Endothelial cell of umbilical vein (primary cell): ENCODE measurements around the gene RPS19. TPM values are rescaled to one million over a fixed set of nuclear protein-coding genes. Genes with fewer than 3 reads are reported as not detected.
"Not testable (repeated sequence)": the region's sequence is repeated elsewhere in the genome, so short reads cannot be mapped to it uniquely, and the experiment has no call there.

Experiments used
- BruUV-seq: library from RNA; stranded (reverse); fragments of 400-500 nt; replicated peaks from 2 replicates; lab custom pipeline; 2021; lab: Mats Ljungman, UMichigan
- CTCF ChIA-PET: fragments of 300-600, 350-600 bp; sonication (Branson Sonifier 250); formaldehyde crosslinking; loops from one replicate; lab custom pipeline; 2021; ENCODE audit warnings: antibody characterized with exemption, inconsistent platforms; lab: Charles Lee
- POLR2A ChIA-PET: fragments of 300-600, 350-600 bp; sonication (Branson Sonifier 250); formaldehyde crosslinking; loops from one replicate; lab custom pipeline; 2021; ENCODE audit warnings: antibody characterized with exemption, inconsistent platforms; lab: Charles Lee
- DNase-seq: peaks from one replicate; pipeline ENCODE4 v3.0.0-alpha.2; 2011; ENCODE audit warnings: low read depth, low spot score
- FAIRE-seq: peaks from 2 replicates; lab custom pipeline; 2011; peaks lifted over from hg19 to GRCh38; lab: Jason Lieb, UNC
- H2AFZ ChIP-seq: 2 replicates; pipeline ENCODE4 v1.6.0; 2012; ENCODE audit warnings: low read depth, low read length, control low read depth, inconsistent platforms
- H3K27ac ChIP-seq: 2 replicates; pipeline ENCODE4 v1.5.1; 2011; ENCODE audit warnings: low read depth, mild to moderate bottlenecking, control low read depth, low read length, moderate library complexity; ENCODE audit not compliant: insufficient read depth
- H3K27me3 ChIP-seq, 2 experiments: 2 replicates each; pipeline versions ENCODE4 v1.6.0 to v1.6.1; 2011; ENCODE audit warnings: low read length in 2 of 2, mixed read lengths in 1 of 2; ENCODE audit not compliant: control insufficient read depth in 2 of 2, insufficient read depth in 2 of 2
- H3K36me3 ChIP-seq, 2 experiments: 2 replicates in 1 of 2; 3 replicates in 1 of 2; pipeline ENCODE4 v1.5.1; 2011; ENCODE audit warnings: low read length in 2 of 2, mild to moderate bottlenecking in 1 of 2, moderate library complexity in 1 of 2; ENCODE audit not compliant: control insufficient read depth in 2 of 2, insufficient read depth in 2 of 2; ENCODE audit errors: extremely low read depth in 1 of 2
- H3K4me1 ChIP-seq: 3 replicates; pipeline ENCODE4 v1.5.1; 2011; ENCODE audit warnings: mild to moderate bottlenecking, low read length; ENCODE audit not compliant: control insufficient read depth, insufficient read depth; ENCODE audit errors: extremely low read depth
- H3K4me2 ChIP-seq: 2 replicates; pipeline ENCODE4 v1.6.1; 2011; ENCODE audit warnings: low read length, control low read depth, mixed read lengths; ENCODE audit not compliant: insufficient read depth
- H3K4me3 ChIP-seq, 3 experiments: fragments of 200-600 bp in 1 of 3; sonication (generic), shearing (Covaris generic) in 1 of 3; replicated peaks in 1 of 3; 2 replicates each; pipeline ENCODE4 v1.5.1; 2011 to 2016; ENCODE audit warnings: control low read depth in 3 of 3, low read length in 3 of 3, mild to moderate bottlenecking in 2 of 3, inconsistent platforms in 1 of 3, low read depth in 1 of 3, moderate library complexity in 1 of 3; ENCODE audit not compliant: insufficient read depth in 1 of 3
- H3K79me2 ChIP-seq: 2 replicates; pipeline ENCODE4 v1.6.0; 2012; ENCODE audit warnings: low read length, inconsistent platforms; ENCODE audit not compliant: control insufficient read depth, insufficient read depth
- H3K9ac ChIP-seq: replicated peaks from 2 replicates; pipeline ENCODE3; 2011; ENCODE audit warnings: low read length, control low read depth; ENCODE audit not compliant: insufficient read depth; ENCODE audit errors: extremely low read depth
- H3K9me1 ChIP-seq: replicated peaks from 3 replicates; pipeline ENCODE4 v1.6.0; 2011; ENCODE audit warnings: mild to moderate bottlenecking, low read length; ENCODE audit not compliant: control insufficient read depth, insufficient read depth; ENCODE audit errors: extremely low read depth
- H3K9me3 ChIP-seq: replicated peaks from 2 replicates; pipeline ENCODE4 v1.5.1; 2012; ENCODE audit warnings: low read length, inconsistent platforms; ENCODE audit not compliant: control insufficient read depth, insufficient read depth
- H4K20me1 ChIP-seq: replicated peaks from 2 replicates; pipeline ENCODE3; 2011; ENCODE audit warnings: mild to moderate bottlenecking, low read length; ENCODE audit not compliant: control insufficient read depth, insufficient read depth; ENCODE audit errors: extremely low read depth
- EZH2 ChIP-seq: IDR thresholded peaks from 2 replicates; pipeline ENCODE4 v1.6.1; 2012; ENCODE audit warnings: borderline replicate concordance, low read depth, mild to moderate bottlenecking, moderate library complexity, low read length, inconsistent platforms; ENCODE audit not compliant: severe bottlenecking
- FOS ChIP-seq: IDR thresholded peaks from 2 replicates; pipeline ENCODE4 v1.6.1; 2011; ENCODE audit warnings: mild to moderate bottlenecking, low read length, moderate library complexity, borderline replicate concordance; ENCODE audit not compliant: insufficient read depth
- dilution Hi-C: fragments of 300-500 bp; cut with MboI; formaldehyde crosslinking; loops from one replicate; pipeline ENCODE4 v1.15.0; 2019; ENCODE audit warnings: low sequenced_read_pairs; ENCODE audit not compliant: extremely low pct_ligation_motif_present
- intact Hi-C: fragments of 100-400 bp; cut with micrococcal nuclease; formaldehyde crosslinking; loops from one replicate; pipeline ENCODE4 v1.10.0; 2022
- polyA plus RNA-seq, 4 experiments: library from polyadenylated mRNA; depleted of rRNA in 3 of 4; stranded (reverse) in 3 of 4; unstranded in 1 of 4; fragments of >200 nt; gene quantifications; 2 replicates each; pipeline versions ENCODE4 v1.2.1 to v1.2.3, GENCODE V29; 2011 to 2012; ENCODE audit warnings: missing spikeins in 1 of 4
- total RNA-seq: library from RNA; stranded (reverse); gene quantifications from 2 replicates; pipeline ENCODE4 v1.2.3, GENCODE V29; 2021

RPS19 gene
- total and polyA plus RNA-seq, 2 donors (not counting 3 experiments of a cell fraction or from before 2014, with no cell fraction given), result 2,234 to 4,353 TPM

GRCh38 chr19:41913538-41914423, 53.7 kb downstream of the RPS19 start:
- TF ChIP-seq FOS, result no peak
- TF ChIP-seq EZH2, result peak; percentile 47
- Histone ChIP-seq H3K9me1 (no peaks in the 10 kb centered on the region), H3K27ac (no peak overlapping the region), H3K79me2 (no peaks in the 10 kb centered on the region), H4K20me1 (no peaks in the 10 kb centered on the region), H2AFZ (no peak overlapping the region), H3K4me1 (no peaks in the 10 kb centered on the region), H3K9ac (no peak overlapping the region), H3K27me3 (peaks cover 47 to 59% of the 10 kb centered on the region in 2 experiments), H3K4me3 (no peak overlapping the region), H3K9me3 (no peaks in the 10 kb centered on the region), H3K4me2 (no peak overlapping the region), H3K36me3 (no peaks in the 10 kb centered on the region)
- dilution Hi-C loops, result no loop called here
- intact Hi-C loops, result no loop called here
- ChIA-PET CTCF (no interaction called here), POLR2A (no interaction called here)
- DNase-seq, result no peak
- no peak for FAIRE-seq
- no TSS peak for BruUV-seq

GRCh38 chr19:41914424-41914834, 54.4 kb downstream of the RPS19 start:
- H3K9ac ChIP-seq, CTCF ChIA-PET, H3K9me1 ChIP-seq, H4K20me1 ChIP-seq, H2AFZ ChIP-seq, intact Hi-C loops, H3K9me3 ChIP-seq, FAIRE-seq, H3K4me2 ChIP-seq, POLR2A ChIA-PET, H3K4me1 ChIP-seq, H3K4me3 ChIP-seq, dilution Hi-C loops, H3K79me2 ChIP-seq, BruUV-seq, H3K36me3 ChIP-seq, DNase-seq, H3K27ac ChIP-seq: not testable (repeated sequence)
- H3K27me3 ChIP-seq, result peaks cover 48 to 59% of the 10 kb centered on the region in 2 experiments
